K562 (cell line): ENCODE results near the gene CFDP1. TPM values are rescaled to one million over a fixed set of nuclear protein-coding genes. Genes with fewer than 3 reads are reported as not detected.
A peak's percentile ranks its signal among the peaks of the same experiment; 100 is the strongest.

ENCODE experiments used
- ATAC-seq: fragments of 200-7000 bp; cut with Tn5 transposase; 3 replicates; pipeline ENCODE4 v1.9.1; 2020; ENCODE audit warnings: moderate library complexity
- BruUV-seq: library from RNA; stranded (reverse); fragments of 400-500 nt; replicated peaks from 2 replicates; lab custom pipeline; 2021; lab: Mats Ljungman, UMichigan
- CTCF ChIA-PET: fragments of 300-600 bp; formaldehyde crosslinking; extraction: SDS; loops from one replicate; lab custom pipeline; 2021; ENCODE audit warnings: low intra/inter-chr PET ratio; lab: Yijun Ruan, JAX
- POLR2A ChIA-PET: fragments of 300-600, 350-650 bp; sonication (Branson Sonifier 250); formaldehyde crosslinking; extraction: SDS; loops from one replicate; lab custom pipeline; 2021; ENCODE audit warnings: antibody characterized with exemption, inconsistent platforms; lab: Yijun Ruan, JAX
- DNase-seq, 4 experiments: peaks; one replicate each; pipeline versions ENCODE4 v3.0.0 to v3.0.0-alpha.2; 2011 to 2018; ENCODE audit warnings: low spot score in 3 of 4, mixed read lengths in 3 of 4; ENCODE audit errors: extremely low read depth in 1 of 4
- FAIRE-seq: peaks from 2 replicates; lab custom pipeline; 2011; peaks lifted over from hg19 to GRCh38; lab: Jason Lieb, UNC
- H2AFZ ChIP-seq: 2 replicates; pipeline ENCODE4 v1.6.0; 2011; ENCODE audit warnings: low read depth, low read length, control low read depth, inconsistent platforms
- H3K27ac ChIP-seq: fragments of 200-600 bp; 3 replicates; pipeline ENCODE4 v1.8.0; 2011; ENCODE audit warnings: low read depth, mild to moderate bottlenecking, control low read depth, inconsistent platforms, low read length, moderate library complexity, mixed read lengths; ENCODE audit errors: extremely low read depth
- H3K27me3 ChIP-seq, 2 experiments: fragments of 300-600 bp in 1 of 2; 2 replicates in 1 of 2; 3 replicates in 1 of 2; pipeline versions ENCODE4 v1.6.0 to v1.8.0; 2011; ENCODE audit warnings: inconsistent platforms in 2 of 2, low read length in 2 of 2, mild to moderate bottlenecking in 1 of 2, mixed read lengths in 1 of 2, moderate library complexity in 1 of 2; ENCODE audit not compliant: control insufficient read depth in 2 of 2, insufficient read depth in 2 of 2
- H3K36me3 ChIP-seq: fragments of 300-600 bp; 3 replicates; pipeline ENCODE4 v1.8.0; 2011; ENCODE audit warnings: mild to moderate bottlenecking, low read length, inconsistent platforms; ENCODE audit not compliant: control insufficient read depth, insufficient read depth
- H3K4me1 ChIP-seq, 2 experiments: fragments of 200-600 bp in 1 of 2; replicated peaks in 1 of 2; 2 replicates in 1 of 2; 3 replicates in 1 of 2; pipeline versions ENCODE4 v1.5.1 to v1.8.0; 2011; ENCODE audit warnings: inconsistent platforms in 2 of 2, low read length in 2 of 2, mild to moderate bottlenecking in 1 of 2, mixed read lengths in 1 of 2, moderate library complexity in 1 of 2; ENCODE audit not compliant: control insufficient read depth in 2 of 2, insufficient read depth in 2 of 2
- H3K4me2 ChIP-seq: 2 replicates; pipeline ENCODE4 v1.6.1; 2011; ENCODE audit warnings: low read length, control low read depth, inconsistent platforms, mixed read lengths; ENCODE audit not compliant: insufficient read depth
- H3K4me3 ChIP-seq: fragments of 200-600 bp; sonication (generic), shearing (Covaris generic); 2 replicates; pipeline ENCODE4 v1.5.1; 2016; ENCODE audit warnings: control low read depth, inconsistent platforms
- H3K79me2 ChIP-seq: fragments of 200-600 bp; 3 replicates; pipeline ENCODE4 v1.8.0; 2011; ENCODE audit warnings: low read length, inconsistent platforms; ENCODE audit not compliant: control insufficient read depth, insufficient read depth
- H3K9ac ChIP-seq, 2 experiments: 2 replicates each; pipeline versions ENCODE4 v1.6.0 to v1.6.1; 2011; ENCODE audit warnings: low read depth in 2 of 2, low read length in 2 of 2, control low read depth in 1 of 2, inconsistent platforms in 1 of 2, mild to moderate bottlenecking in 1 of 2, mixed read lengths in 1 of 2; ENCODE audit not compliant: insufficient read depth in 1 of 2
- H3K9me1 ChIP-seq: one replicate; pipeline ENCODE4 v1.6.0; 2011; ENCODE audit warnings: inconsistent platforms, mild to moderate bottlenecking, low read length, moderate library complexity; ENCODE audit not compliant: control insufficient read depth, insufficient read depth
- H3K9me3 ChIP-seq: replicated peaks from 2 replicates; pipeline ENCODE4 v1.5.1; 2011; ENCODE audit warnings: low read depth, low read length, inconsistent platforms; ENCODE audit not compliant: control insufficient read depth, insufficient read depth
- H4K20me1 ChIP-seq: replicated peaks from 2 replicates; pipeline ENCODE4 v1.6.1; 2011; ENCODE audit warnings: low read length, inconsistent platforms, mixed read lengths; ENCODE audit not compliant: control insufficient read depth, insufficient read depth
- CHD2 ChIP-seq: IDR thresholded peaks from 2 replicates; pipeline ENCODE4 v1.6.1; 2011; ENCODE audit warnings: low read depth, low read length
- WGBS: fragments of 100-300 bp; shearing (Covaris generic); methylation state at CpG from one replicate; pipeline ENCODE4 v1.1.6; 2016; ENCODE audit warnings: low coverage, mixed read lengths; ENCODE audit not compliant: insufficient coverage; ENCODE audit errors: missing lambda C conversion rate; 5-methylcytosine and 5-hydroxymethylcytosine counted together
- in situ Hi-C: fragments of 300-500 bp; cut with MboI; formaldehyde crosslinking; loops from 4 replicates; pipeline ENCODE4 v1.15.0; 2018; ENCODE audit warnings: inconsistent platforms, mixed read lengths
- intact Hi-C: fragments of 100-400 bp; cut with micrococcal nuclease; formaldehyde crosslinking; loops from 2 replicates; pipeline ENCODE4 v1.14.2; 2022
- polyA plus RNA-seq, 8 experiments: library from polyadenylated mRNA; depleted of rRNA in 4 of 8; stranded (reverse) in 5 of 8; unstranded in 3 of 8; fragments of >200 nt; fragmentation: Nextera tagmentation in 2 of 8; fragmentation: Illumina TruSeq in 1 of 8; extraction: Ambion mirVana in 2 of 8; extraction: Trizol in 1 of 8; gene quantifications; 2 replicates each; pipeline versions ENCODE4 v1.2.1 to v1.2.3, GENCODE V29; 2011 to 2014; ENCODE audit warnings: inconsistent platforms in 1 of 8, missing spikeins in 1 of 8
- total RNA-seq, 7 experiments: library from RNA; depleted of rRNA in 6 of 7; stranded (reverse); fragments of >200 nt in 6 of 7; fragmentation: Illumina TruSeq in 2 of 7; extraction: Trizol in 2 of 7; gene quantifications; 2 replicates each; pipeline versions ENCODE4 v1.2.1 to v1.2.3, GENCODE V29; 2011 to 2021; ENCODE audit warnings: low replicate concordance in 1 of 7
- TF ChIP-seq, protein P1 (sequence below), 3 experiments: fragments of 200-800 bp in 1 of 3; sonication (Bioruptor generic) in 1 of 3; sonication (generic) in 1 of 3; formaldehyde crosslinking in 1 of 3; IDR thresholded peaks; 2 replicates each; pipeline versions ENCODE4 v1.6.1 to v1.8.0; 2016 to 2022; ENCODE audit warnings: mild to moderate bottlenecking in 2 of 3, missing compliant biosample characterization in 2 of 3, missing genetic modification characterization in 2 of 3, missing genetic modification reagents in 1 of 3
- TF ChIP-seq, protein P2 (sequence below), 3 experiments: IDR thresholded peaks in 2 of 3; conservative IDR thresholded peaks in 1 of 3; 2 replicates each; pipeline ENCODE4 v1.5.1; 2011 to 2012; ENCODE audit warnings: low read length in 3 of 3, mild to moderate bottlenecking in 3 of 3, control low read depth in 2 of 3, improper control_type of control experiment in 1 of 3, inconsistent platforms in 1 of 3, low read depth in 1 of 3, mixed read lengths in 1 of 3, moderate library complexity in 1 of 3; ENCODE audit not compliant: insufficient read depth in 2 of 3
- TF ChIP-seq, protein P3 (sequence below): IDR thresholded peaks from 2 replicates; pipeline ENCODE4 v1.6.1; 2011; ENCODE audit not compliant: insufficient read length; ENCODE audit errors: extremely low read depth

CFDP1 gene
- total and polyA plus RNA-seq, 9 of the 15 experiments (the other 6 are each of a cell fraction or from before 2014, with no cell fraction given) = 31.5 to 78.4 (median 61.7) TPM

DNA sequence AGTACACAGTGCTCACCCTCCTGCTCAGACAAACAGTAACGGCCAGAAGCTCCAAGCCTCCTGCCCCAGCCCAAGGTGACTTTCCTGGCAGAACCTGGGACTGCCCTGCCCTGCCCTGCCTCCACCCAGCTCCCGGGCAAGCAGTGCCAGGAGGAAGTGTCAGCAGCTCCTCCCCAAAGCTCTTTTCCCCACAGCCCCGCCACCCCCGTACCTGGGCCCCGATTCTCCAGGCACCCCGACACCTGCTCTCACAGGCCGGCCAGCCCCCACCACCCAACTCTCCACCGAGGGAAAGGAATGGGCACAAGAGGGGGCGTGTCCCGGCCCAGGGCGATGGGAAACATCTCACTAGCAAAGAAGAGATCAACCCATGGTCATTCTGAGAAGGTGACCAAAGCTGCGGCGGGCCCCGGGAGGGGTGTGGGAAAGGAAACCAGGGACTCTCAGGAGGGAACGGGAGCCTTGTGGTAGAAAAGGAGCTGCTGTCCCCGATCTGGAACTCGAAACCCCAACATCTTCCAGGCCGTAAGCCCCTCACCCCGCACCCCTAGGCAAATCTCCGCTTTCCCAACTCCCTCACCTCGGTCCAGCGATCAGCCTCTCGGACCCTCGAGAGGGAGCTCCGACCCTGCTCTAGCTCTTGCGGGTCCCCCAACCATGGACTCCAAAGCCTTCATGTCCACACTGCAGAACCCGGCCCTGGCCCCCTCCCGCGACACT, 183.1 kb downstream of the CFDP1 start:
- H4K20me1 ChIP-seq = peaks cover 37% of the 10 kb centered on the region
- no peaks in the 10 kb centered on the region for H3K27me3 ChIP-seq
- POLR2A ChIA-PET = interaction anchor here (0.5 to 1.0 kb wide), 6 partner anchors 11 to 278 kb away, joined by 3 to 5 read pairs (median 3); no protein-coding TSS in a partner anchor
- peak overlapping the region; percentile 82; the same call in 1 of the 3 replicates for H3K27ac ChIP-seq
- peak overlapping the region; percentile 70 to 96 for H3K9ac ChIP-seq
- no peaks in the 10 kb centered on the region for H3K9me3 ChIP-seq
- DNase-seq (no peak), ATAC-seq (no peak), FAIRE-seq (no peak)
- in situ Hi-C loops = no loop called here
- CTCF ChIA-PET = interaction anchor here (1.1 kb wide), 1 partner anchor 136 kb away, joined by 5 read pairs; no protein-coding TSS in a partner anchor
- H3K4me3 ChIP-seq = peak overlapping the region; percentile 84
- no peaks in the 10 kb centered on the region for H3K9me1 ChIP-seq
- WGBS = 19% methylated on average over 19 of the region's 29 CpGs
- H2AFZ ChIP-seq = peak overlapping the region; percentile 82
- H3K4me1 ChIP-seq = peaks cover 10 to 76% of the 10 kb centered on the region in 2 experiments; a peak in 4 of 5 replicates
- TF ChIP-seq CHD2 = 0 out of 2 replicates have a peak, but pooled peaks have one; percentile 3
- TF ChIP-seq, protein P1, sequence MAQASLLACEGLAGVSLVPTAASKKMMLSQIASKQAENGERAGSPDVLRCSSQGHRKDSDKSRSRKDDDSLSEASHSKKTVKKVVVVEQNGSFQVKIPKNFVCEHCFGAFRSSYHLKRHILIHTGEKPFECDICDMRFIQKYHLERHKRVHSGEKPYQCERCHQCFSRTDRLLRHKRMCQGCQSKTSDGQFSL (CRISPR knock-in tag; IDR thresholded peaks at IDR 0.05) = 0 out of 2 replicates have a peak, but pooled peaks have one; percentile 34
- TF ChIP-seq, protein P1 (tag; IDR thresholded peaks at IDR 0.05) = no peak
- TF ChIP-seq, protein P2, sequence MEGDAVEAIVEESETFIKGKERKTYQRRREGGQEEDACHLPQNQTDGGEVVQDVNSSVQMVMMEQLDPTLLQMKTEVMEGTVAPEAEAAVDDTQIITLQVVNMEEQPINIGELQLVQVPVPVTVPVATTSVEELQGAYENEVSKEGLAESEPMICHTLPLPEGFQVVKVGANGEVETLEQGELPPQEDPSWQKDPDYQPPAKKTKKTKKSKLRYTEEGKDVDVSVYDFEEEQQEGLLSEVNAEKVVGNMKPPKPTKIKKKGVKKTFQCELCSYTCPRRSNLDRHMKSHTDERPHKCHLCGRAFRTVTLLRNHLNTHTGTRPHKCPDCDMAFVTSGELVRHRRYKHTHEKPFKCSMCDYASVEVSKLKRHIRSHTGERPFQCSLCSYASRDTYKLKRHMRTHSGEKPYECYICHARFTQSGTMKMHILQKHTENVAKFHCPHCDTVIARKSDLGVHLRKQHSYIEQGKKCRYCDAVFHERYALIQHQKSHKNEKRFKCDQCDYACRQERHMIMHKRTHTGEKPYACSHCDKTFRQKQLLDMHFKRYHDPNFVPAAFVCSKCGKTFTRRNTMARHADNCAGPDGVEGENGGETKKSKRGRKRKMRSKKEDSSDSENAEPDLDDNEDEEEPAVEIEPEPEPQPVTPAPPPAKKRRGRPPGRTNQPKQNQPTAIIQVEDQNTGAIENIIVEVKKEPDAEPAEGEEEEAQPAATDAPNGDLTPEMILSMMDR (IDR thresholded peaks at IDR 0.05 in 2 of 3, conservative IDR thresholded peaks at IDR 0.05 in 1 of 3; ENCODE audit: insufficient read depth in 2 of 3, low read depth in 1 of 3, low read length in 3 of 3) = 0 out of 6 replicates have a peak, but pooled peaks of 1 of the 3 experiments have one; percentile 1
- TF ChIP-seq, protein P3, sequence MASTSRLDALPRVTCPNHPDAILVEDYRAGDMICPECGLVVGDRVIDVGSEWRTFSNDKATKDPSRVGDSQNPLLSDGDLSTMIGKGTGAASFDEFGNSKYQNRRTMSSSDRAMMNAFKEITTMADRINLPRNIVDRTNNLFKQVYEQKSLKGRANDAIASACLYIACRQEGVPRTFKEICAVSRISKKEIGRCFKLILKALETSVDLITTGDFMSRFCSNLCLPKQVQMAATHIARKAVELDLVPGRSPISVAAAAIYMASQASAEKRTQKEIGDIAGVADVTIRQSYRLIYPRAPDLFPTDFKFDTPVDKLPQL = no peak
- peaks cover 31% of the 10 kb centered on the region for H3K79me2 ChIP-seq
- no TSS peak for BruUV-seq
- intact Hi-C loops = loop anchor here (5.0 kb wide), 2 partner anchors 72 to 137 kb away; no protein-coding TSS in a partner anchor
- H3K4me2 ChIP-seq = peak overlapping the region; percentile 81
- no peaks in the 10 kb centered on the region for H3K36me3 ChIP-seq
